ENCODE data around the gene RBPJ.

Gene RBPJ

DNA sequence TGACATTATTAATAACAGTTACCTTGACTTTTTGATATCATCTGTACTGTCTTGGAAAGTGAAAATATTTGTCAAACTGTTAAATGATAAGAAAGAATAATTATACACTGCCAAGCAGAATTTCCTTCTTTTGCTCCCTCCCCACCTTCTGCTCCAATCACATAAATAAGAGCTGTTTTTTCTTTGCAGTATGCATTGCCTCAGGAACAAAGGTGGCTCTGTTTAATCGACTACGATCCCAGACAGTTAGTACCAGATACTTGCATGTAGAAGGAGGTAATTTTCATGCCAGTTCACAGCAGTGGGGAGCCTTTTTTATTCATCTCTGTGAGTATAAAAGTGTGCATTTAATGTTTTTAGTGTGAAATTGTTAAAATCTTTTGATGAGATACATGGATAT lies 103.3 kb downstream of the RBPJ start:
- DNase-seq, result no peak

DNA sequence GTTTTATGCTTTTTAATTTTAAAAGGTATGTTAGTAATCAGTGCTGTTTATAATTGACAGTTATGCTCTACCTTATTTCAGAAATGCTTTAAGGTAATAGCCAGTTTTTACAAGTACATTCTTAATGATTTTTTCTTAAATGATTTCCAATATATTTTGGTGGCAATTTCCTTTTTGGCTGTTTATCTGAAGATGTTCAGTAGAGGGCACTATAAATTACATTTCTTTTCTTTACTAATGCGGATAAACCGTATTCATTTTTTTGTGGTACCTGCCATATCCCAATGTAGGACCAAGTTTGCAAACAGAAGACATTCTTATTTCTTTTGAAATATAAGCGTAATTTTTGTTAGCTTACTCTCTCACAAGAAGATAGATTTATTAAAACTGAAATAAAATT lies 104.0 kb downstream of the RBPJ start:
- DNase-seq, result no peak

DNA sequence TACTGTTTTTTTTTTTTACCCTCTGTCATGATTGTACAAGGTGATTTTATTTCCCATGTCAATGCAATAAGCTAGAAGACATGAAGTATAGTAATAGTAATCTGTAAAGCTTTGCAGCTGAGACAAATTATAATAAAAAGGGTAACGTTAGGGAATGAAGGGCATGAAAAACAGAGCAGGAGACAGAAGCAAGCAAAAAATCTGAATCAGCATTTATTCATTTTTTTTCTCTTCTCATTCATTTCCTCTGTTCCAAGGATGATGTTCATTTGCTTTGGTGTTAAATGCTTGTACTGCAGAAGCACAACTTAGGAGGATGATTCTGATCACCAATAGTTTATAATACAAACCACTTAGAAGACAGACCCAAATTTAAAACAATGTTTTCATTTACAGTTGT lies 105.1 kb downstream of the RBPJ start:
- DNase-seq, result no peak

DNA sequence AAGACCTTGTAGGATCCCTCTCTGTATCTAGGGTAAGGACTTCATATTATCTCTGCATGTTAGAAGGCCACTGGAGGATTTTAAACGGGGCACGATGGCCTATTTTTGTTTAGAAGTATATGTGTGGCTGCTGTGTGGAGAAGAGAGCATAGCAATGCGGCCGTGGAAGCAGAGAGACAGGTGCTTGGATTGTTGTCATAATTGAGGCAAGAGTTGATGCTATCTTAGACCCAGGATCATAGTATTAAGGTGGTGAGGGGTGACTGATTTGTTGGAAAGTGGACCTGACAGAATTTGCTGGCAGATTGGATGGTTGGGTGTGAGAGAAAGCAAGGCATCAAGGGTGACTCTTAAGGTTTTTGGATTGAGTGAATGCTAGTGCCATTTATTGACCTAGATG lies 106.1 kb downstream of the RBPJ start:
- DNase-seq, result no peak

DNA sequence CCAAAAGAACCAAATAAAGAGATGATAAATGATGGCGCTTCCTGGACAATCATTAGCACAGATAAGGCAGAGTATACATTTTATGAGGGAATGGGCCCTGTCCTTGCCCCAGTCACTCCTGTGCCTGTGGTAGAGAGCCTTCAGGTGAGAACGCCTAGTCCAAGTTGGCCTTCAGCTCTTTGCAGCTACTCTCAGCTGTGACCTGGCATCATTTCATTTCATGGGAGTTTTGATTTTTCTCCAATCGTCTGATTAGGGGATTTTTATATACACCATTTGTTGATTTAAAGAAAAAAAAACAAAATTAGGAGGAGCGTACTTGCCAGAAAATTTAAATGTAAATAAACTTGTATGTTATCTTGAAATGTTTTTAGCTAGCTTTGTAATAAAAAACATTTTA lies 109.1 kb downstream of the RBPJ start:
- no peak for DNase-seq

DNA sequence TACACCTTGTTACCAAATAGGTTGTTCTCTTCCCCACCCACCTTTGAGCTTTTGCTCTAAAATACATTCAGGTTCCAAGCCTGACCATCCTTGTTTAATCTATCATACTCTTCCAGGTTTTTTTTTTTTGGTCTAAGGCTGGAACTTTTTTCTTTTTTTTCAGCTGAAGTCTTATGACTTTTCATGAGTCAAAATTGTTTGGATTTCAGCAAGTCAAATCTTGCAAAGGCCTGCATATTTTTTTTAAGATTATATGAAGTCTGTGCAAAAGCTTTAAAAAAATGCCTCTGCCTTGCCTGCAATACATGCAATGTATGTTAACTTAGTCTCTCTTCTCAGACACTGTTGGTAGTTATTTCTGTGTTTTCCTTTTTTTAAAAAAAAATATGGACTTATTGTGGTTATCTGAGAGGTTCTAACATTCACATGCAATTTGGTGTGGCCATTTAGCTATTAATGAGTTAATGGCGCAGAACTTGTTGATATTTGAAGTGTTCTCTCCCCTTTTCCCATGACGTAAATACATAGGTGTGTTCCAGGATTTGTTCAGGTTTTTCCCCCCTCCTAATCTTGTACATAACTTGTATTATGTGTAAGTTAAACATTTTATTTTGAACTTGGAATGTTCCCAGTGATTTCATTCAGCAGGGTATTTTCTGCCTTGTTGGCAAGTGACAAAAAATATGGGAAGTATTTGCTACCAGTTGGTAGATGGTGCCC lies 110.8 kb downstream of the RBPJ start:
- no peak for DNase-seq

DNA sequence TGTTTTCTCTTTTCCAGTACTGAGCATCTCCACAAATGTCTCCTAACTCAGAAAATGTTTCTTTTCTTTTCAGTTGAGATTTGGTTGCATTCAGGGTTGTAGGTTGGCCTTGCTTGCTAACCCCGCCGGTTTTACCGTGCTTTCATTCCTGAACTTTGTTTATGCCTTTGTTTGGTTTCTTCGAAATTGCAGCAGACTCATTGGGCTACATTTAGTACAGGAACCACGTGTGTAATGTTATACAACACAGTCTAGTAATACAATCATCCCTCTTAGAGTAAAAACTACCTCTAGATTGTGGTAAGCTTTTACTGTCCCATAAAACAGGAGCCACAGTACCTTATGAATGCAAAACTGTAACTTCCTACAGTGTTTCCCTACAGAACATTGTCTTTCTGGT lies 111.6 kb downstream of the RBPJ start:
- DNase-seq, result no peak

DNA sequence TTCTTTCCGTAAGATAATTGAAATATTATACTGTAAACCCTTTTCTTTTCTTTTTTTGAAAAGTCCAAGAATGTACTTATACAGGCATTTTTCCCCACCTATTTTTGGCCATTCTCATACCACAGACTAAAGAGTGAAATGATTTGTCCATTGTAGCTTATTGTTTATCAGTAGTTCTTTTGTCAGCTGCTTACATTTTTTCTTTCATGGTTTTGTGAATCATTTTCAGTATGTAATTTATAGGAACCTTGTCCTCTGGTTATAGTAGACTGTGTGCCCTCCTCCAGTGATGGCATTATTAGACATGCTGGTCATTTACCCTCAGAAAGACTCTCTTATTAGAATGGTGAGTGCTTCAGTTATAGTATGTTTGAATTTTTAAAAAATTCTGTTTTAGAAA lies 112.7 kb downstream of the RBPJ start:
- DNase-seq, result no peak

DNA sequence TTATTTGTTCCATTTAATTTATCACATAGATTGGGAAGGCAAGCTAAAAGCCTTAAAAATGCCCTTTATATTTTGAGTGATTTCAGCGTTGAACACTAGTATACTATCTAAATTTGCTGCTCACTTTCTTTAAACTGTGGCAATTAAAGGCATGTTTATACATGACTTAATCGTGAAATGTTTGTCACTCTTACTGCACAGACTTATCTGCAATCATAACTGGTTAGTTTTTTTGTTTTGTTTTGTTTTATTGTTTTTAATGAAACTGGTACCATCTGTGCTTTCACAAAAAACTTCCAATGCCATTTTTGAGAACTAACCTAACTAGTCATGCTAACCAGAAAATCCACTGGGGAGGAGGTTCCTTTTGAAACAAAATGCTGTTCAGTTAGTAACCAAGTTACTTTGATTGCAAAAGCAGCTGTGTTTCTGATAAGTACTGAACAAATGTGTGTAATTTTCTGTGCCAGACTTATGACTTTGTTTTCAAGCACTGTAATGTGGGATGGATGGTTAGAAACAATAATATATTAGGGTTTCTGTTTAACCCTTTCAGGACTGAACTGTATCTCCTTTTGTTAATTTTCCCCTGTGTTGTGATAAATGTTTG lies 113.3 kb downstream of the RBPJ start:
- DNase-seq, result no peak

DNA sequence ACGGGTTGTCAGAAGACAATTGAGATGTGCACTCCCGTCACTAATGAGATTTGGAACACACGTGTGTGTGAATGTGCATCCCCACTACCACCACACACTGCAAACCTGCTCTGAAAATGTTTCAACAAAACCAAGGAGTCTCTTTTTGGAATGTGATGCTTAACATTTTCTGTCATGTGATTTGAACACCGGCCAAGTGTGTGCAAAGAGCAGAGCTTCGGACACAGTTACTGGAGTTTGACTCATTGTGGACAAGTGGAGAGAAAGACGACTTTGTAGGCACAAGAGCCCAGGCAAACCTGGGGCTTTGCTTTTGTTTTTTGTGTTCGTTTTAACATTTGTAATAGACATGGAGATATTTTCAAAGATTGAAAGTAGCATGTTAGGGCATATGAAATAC lies 120.3 kb downstream of the RBPJ start:
- DNase-seq, result no peak

DNA sequence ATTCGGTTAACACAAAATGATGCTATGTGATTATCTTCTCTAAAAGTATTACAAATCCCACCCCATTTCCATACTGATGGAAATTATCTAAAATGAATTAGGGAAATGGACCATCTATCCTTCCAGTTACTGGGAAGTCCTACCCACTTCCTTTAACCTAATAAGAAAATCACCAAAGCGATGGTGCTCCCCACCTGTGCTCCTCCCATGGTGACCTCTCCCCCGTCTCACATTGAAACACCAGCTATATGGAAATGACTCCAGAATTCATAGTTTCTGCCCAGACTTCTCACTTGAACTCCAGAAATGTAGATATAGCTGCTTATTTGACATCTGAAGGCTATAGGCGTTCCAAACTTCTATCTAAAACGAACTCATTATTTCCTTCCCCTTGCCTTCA lies 121.0 kb downstream of the RBPJ start:
- no peak for DNase-seq

DNA sequence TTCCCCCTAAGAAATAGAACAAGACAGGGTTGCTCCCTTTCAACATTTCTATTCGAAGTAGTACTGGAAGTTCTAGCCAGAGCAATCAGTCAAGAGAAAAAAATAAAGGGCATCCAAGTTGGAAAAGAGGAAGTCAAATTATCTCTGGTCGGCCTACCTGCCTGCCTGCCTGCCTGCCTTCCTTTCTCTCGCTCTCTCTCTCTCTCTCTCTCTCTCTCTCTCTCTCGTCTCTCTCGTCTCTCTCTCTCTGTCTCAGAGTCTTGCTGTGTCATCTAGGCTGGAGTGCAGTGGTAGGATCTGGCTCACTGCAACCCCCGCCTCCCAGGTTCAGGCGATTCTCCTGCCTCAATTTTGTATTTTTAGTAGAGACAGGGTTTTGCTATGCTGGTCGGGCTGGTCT lies 126.6 kb downstream of the RBPJ start:
- no peak for DNase-seq

DNA sequence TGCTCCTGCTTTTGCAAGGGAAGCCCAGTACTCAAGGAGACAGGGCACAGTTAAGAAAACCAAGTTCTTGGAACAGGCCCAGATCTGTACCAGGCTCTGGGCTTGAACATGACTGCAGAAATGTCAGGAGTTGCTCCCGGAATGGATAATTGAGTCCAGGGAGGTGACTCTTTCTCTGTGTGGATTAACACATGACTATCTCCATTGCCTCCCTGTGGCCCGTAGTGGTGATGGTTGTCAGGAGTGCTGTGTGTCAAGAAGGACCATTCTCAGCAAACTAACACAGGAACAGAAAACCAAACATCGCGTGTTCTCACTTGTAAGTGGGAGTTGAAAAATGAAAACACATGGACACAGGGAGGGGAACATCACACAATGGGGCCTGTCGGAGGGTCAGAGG lies 129.6 kb downstream of the RBPJ start:
- DNase-seq, result no peak

DNA sequence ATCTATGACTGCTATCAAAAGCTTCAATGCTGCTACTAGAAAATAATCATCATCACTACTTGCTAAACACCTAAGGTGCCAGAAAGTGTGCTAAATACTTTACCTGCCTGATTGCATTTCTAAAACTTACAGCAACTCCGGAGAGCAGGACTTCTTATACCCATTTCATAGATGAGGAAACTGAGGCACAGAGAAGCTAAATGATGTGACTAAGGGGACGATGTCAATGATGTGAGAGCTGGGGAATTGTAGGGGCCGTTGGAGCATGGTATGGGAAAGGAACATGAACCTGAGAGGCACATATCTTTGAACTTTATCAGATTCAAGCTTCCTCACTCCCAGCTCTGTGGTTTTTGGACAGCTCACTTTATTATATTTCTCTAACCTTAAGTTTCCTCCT lies 130.8 kb downstream of the RBPJ start:
- DNase-seq, result no peak

DNA sequence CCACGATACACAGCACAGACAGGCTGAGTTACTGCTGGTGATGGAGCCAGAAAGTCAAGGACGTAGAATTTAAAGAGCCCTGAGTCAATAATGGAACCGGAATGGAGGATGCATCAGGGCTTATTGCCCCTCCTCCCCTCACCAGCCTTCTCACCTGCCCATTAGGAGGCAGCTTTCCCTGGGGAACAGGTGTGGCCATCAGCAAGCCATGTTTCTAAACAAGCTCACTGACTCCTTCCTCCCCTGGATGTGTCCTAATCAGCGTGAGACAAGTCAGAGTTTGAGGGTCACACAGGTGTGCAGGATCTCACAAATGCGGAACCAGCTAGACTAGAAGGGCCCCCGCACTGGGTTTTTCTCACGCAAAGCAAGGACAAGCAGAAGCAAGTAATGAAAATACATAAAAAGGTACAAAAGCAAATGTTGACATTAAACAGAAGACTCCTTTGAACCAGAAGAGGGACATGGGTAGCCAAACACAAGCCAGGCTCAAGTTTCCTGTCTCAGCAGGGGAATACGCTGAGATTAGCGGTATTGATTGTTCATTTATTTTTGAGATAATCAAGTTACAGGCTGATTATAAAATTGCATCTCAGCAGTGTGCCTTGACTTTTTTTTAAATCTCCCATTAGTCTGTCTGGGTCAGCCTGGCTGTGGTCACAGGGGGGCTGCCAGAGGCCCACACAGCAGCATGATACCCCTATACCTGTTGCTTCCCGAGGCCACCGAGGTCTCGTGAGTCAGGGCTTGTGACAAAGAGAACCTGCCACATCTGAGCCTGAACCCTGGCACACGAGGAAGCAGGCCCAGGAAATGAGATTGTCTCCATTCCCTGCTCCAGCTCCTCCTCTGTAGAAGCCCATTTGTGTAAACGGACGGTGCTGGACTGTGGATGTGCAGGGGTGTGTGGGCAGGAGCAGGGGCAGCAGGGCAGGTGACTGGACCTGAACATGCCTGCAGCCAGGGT lies 132.0 kb downstream of the RBPJ start:
- DNase-seq, result no peak

DNA sequence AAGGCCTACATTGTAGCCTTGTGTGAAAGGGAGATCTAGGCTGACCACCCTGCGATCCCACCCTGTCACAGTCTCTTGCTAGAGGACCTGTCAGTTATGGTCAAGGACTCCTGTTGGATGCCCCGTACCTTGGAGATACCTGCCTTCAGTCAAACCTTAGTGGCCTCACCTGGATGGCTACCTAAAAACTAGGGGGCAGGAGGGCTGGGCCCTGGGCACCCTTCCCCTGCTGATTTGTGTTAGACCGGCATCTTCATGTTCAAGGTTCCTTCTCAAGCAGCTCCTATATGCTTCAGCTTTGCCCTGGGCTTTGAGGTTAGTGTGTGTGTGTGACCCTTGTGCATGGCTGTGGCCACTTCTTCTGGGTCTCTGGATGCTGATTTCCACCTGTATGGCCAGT lies 134.1 kb downstream of the RBPJ start:
- no peak for DNase-seq

DNA sequence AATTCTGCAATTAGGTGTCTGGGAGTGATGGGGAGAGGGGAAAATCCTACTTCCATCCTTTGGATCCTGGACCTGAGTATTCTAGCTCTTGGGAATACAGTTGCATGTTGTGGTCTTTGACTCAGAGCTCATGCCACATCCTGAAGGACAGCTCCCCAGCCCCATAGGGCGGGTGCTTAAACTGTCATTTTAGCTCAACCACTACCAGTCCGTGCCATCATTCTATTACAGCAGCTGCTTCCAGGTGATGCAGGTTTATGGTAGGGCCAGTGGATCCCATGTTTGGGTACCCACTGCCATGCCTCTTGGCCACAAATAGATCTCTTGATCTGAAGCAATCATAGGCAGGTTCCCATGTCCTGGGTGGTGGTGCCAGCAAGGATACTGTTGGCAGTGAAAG lies 134.8 kb downstream of the RBPJ start:
- no peak for DNase-seq

DNA sequence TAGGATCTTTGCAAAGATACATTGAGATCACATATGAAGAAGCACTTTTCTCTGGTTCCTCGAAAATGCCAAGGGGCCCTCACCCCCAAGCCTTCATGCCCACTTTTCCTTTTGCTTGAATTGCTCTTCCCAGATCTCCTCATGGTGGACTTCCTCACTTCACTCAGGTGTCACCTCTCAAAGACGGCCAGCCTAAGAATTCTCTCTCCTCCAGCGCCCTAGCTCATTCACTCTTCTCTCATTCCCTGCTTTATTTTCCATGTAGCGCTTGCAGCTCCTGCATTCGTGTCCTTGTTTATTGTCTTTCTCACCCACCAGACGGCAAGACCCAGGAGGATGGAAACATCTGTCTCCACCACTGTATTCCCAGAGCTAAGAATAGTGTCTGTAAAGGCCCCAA lies 136.6 kb downstream of the RBPJ start:
- no peak for DNase-seq

DNA sequence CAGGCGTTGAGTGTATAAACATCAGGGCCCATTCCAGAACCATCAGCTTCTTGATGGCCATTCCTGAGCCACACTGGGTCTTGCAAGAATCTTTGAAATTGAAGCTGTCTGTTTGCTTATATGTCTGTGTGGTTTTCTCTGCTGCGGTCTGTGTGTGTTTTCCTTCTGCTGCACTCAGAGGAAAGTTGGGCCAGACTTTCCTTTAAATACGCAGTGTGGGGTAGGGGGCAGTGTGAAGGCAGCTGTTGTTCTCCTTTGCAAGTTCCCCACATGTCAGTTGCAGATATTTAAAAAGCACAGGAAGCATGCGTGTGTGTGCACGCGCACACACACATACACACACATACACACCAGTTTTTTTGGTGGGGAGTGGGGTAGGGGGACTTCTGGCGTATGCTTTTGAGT lies 137.3 kb downstream of the RBPJ start:
- no peak for DNase-seq

DNA sequence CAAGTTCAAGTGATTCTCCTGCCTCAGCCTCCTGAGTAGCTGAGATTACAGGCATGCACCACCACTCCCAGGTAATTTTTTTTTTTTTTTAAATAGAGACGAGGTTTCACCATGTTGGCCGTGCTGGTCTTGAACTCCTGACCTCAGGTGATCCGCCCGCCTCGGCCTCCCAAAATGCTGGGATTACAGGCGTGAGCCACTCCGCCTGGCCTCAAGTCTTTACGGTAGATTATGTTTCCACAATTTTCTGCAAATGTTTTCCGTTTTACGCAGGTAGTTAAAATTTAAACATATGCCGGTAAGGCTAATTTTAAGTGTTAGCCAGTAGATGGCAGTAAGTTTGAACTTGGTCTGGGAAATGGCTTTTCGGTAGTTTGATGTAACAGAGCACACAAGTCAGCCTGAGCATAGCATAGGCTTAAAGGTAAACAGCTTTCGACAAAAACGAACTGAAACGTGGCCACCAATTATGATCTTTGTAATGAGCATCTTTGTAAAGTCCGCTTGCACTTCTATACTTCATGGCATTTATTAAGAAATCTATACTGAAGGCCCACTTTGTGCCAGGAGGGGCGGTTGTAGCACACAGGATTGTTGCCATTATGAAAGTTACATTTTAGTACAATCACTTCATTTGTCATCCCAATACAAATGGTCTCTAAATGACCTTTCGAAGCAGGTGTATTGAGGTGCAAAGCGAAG lies 138.4 kb downstream of the RBPJ start:
- DNase-seq, result peak; percentile 37

DNA sequence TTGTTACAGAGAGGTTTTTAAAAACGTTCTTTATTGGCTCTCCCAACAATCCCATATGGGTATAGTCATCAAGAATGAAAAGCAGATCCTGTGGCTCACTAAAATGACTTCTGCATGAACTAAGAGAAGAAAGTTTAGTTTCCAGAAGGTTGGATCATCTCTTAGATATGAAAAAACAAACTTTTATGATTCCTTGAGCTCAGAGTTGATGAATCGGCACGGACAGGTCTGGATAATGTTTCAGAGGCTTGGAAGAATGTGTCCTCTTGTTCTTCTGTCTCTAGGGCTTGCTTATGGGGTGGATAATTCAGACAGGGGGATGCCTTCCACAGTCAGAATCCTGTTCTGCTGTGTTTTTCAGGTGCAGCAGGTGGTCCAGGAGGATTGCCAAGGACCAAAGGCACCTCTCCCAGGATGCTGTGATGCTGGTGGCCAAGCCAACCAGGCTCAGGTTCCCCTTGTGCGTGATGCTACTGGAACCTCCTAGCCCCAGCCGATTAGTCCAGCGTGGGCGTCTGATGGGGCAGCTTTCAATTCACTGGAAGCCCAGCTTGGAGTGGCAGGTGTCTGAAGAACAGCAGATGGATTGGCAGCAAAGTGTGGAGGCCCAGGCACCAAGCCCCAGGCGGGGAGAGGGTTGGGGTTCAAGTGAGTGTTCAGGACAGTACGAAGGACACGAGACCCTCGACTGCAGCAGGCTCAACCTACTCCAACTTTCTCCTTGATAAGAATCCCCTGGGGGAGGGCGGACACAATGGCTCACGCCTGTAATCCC lies 139.1 kb downstream of the RBPJ start:
- DNase-seq, result no peak

DNA sequence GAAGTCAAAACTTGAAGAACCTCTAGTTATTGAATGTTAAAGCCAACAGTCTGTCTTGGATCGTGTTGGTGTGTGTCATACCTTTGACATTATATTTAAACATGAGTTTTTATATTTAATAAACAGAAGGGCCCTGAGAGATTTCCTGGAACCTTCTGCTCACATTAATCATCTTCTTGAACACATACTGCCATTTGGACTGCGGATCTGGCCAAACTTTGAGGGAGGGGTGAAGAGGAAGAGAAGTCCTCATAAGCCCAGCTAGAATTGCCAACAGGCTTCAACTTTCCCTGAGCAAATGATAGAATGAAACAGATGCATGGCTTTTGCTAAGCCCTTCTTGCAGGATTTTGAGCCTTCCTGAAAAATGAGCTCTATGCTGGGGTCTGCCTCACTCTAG lies 142.1 kb downstream of the RBPJ start:
- no peak for DNase-seq

DNA sequence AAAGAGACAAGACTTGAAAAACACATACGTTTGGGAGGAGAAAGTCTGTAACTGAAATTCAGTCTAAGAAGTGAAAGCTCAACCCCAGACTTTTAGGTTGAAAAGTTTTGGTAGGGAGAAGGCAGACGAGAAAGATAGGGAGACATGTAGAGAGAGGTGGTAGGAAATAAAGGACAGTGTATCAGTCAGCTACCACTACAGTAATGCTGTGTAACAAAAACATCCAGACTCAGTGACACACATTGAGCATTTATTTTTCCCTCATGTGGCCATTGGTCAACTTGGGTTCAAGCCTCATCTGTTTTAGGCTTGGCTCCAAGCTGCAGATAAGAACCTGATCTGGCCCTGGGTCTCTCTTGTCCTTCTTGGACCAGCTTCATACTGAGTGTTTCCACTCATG lies 142.6 kb downstream of the RBPJ start:
- no peak for DNase-seq

Measured in NCI-H2227 treated with DMSO at 0.1 percent for 48 hours (cell line).